ENCODE measurements around the gene PLA2G6.

The PLA2G6 gene

GRCh38 chr22:38176170-38176741, 5.4 kb downstream of the PLA2G6 start:
- no peaks in the 10 kb centered on the region for H3K36me3 ChIP-seq (ENCODE audit: control insufficient read depth, insufficient read depth, low read length)
- peaks cover 10% of the 10 kb centered on the region for H3K4me1 ChIP-seq (ENCODE audit: control insufficient read depth, insufficient read depth, low read length)
- H3K27ac ChIP-seq (ENCODE audit: low read length), result no peak overlapping the region
- H3K9me3 ChIP-seq (ENCODE audit: control insufficient read depth, insufficient read depth, low read length), result no peaks in the 10 kb centered on the region
- no peaks in the 10 kb centered on the region for H3K27me3 ChIP-seq (ENCODE audit: control insufficient read depth, insufficient read depth, low read length)
- no peak overlapping the region; the same call in 1 of the 2 replicates for H3K4me3 ChIP-seq (ENCODE audit: low read length)
- DNase-seq (ENCODE audit: low read depth, low spot score), result no peak
- WGBS (ENCODE audit: insufficient coverage, insufficient read length), result no CpG with 5 or more reads among the region's 14 CpGs

GRCh38 chr22:38175206-38176118, 6.2 kb downstream of the PLA2G6 start:
- no peak for DNase-seq (ENCODE audit: low read depth, low spot score)
- H3K36me3 ChIP-seq (ENCODE audit: control insufficient read depth, insufficient read depth, low read length), result no peaks in the 10 kb centered on the region
- no peak overlapping the region for H3K27ac ChIP-seq (ENCODE audit: low read length)
- no peaks in the 10 kb centered on the region for H3K9me3 ChIP-seq (ENCODE audit: control insufficient read depth, insufficient read depth, low read length)
- H3K4me3 ChIP-seq (ENCODE audit: low read length), result no peak overlapping the region
- H3K27me3 ChIP-seq (ENCODE audit: control insufficient read depth, insufficient read depth, low read length), result no peaks in the 10 kb centered on the region
- no CpG with 5 or more reads among the region's 17 CpGs for whole genome bisulfite sequencing (ENCODE audit: insufficient coverage, insufficient read length)
- peaks cover 5% of the 10 kb centered on the region for H3K4me1 ChIP-seq (ENCODE audit: control insufficient read depth, insufficient read depth, low read length)

- no CpG with 5 or more reads among the region's 14 CpGs for WGBS (ENCODE audit: insufficient coverage, insufficient read length)
- Histone ChIP-seq H3K4me3 (ENCODE audit: low read length) (no peak overlapping the region), H3K27ac (ENCODE audit: low read length) (no peak overlapping the region), H3K4me1 (ENCODE audit: control insufficient read depth, insufficient read depth, low read length) (peaks cover 3% of the 10 kb centered on the region; the same call in 1 of the 2 replicates), H3K27me3 (ENCODE audit: control insufficient read depth, insufficient read depth, low read length) (no peaks in the 10 kb centered on the region), H3K36me3 (ENCODE audit: control insufficient read depth, insufficient read depth, low read length) (no peaks in the 10 kb centered on the region), H3K9me3 (ENCODE audit: control insufficient read depth, insufficient read depth, low read length) (no peaks in the 10 kb centered on the region)
- DNase-seq (ENCODE audit: low read depth, low spot score), result no peak
Measured at GRCh38 chr22:38174626-38175025, 7.0 kb downstream of the PLA2G6 start.

- Histone ChIP-seq H3K27ac (ENCODE audit: low read length) (no peak overlapping the region), H3K4me3 (ENCODE audit: low read length) (no peak overlapping the region), H3K36me3 (ENCODE audit: control insufficient read depth, insufficient read depth, low read length) (no peaks in the 10 kb centered on the region), H3K27me3 (ENCODE audit: control insufficient read depth, insufficient read depth, low read length) (no peaks in the 10 kb centered on the region), H3K4me1 (ENCODE audit: control insufficient read depth, insufficient read depth, low read length) (peaks cover 3% of the 10 kb centered on the region; the same call in 1 of the 2 replicates), H3K9me3 (ENCODE audit: control insufficient read depth, insufficient read depth, low read length) (no peaks in the 10 kb centered on the region)
- WGBS (ENCODE audit: insufficient coverage, insufficient read length), result no CpG with 5 or more reads among the region's 4 CpGs
- DNase-seq (ENCODE audit: low read depth, low spot score), result no peak
Measured at GRCh38 chr22:38173641-38173906, 8.1 kb downstream of the PLA2G6 start.

GRCh38 chr22:38172832-38173640, 8.6 kb downstream of the PLA2G6 start:
- no peak for DNase-seq (ENCODE audit: low read depth, low spot score)

GRCh38 chr22:38171927-38172831, 9.5 kb downstream of the PLA2G6 start:
- H3K36me3 ChIP-seq (ENCODE audit: control insufficient read depth, insufficient read depth, low read length), result 0 out of 2 replicates have a peak, but pooled peaks cover 3% of the 10 kb centered on the region
- no peak overlapping the region for H3K4me3 ChIP-seq (ENCODE audit: low read length)
- WGBS (ENCODE audit: insufficient coverage, insufficient read length), result no CpG with 5 or more reads among the region's 16 CpGs
- peaks cover 3% of the 10 kb centered on the region; the same call in 1 of the 2 replicates for H3K4me1 ChIP-seq (ENCODE audit: control insufficient read depth, insufficient read depth, low read length)
- no peak overlapping the region for H3K27ac ChIP-seq (ENCODE audit: low read length)
- H3K27me3 ChIP-seq (ENCODE audit: control insufficient read depth, insufficient read depth, low read length), result no peaks in the 10 kb centered on the region
- H3K9me3 ChIP-seq (ENCODE audit: control insufficient read depth, insufficient read depth, low read length), result no peaks in the 10 kb centered on the region
- DNase-seq (ENCODE audit: low read depth, low spot score), result no peak

More at GRCh38 chr22:38172832-38173640, 8.6 kb downstream of the PLA2G6 start:
- Histone ChIP-seq H3K4me3 (ENCODE audit: low read length) (no peak overlapping the region), H3K4me1 (ENCODE audit: control insufficient read depth, insufficient read depth, low read length) (peaks cover 3% of the 10 kb centered on the region; the same call in 1 of the 2 replicates), H3K27ac (ENCODE audit: low read length) (no peak overlapping the region), H3K36me3 (ENCODE audit: control insufficient read depth, insufficient read depth, low read length) (0 out of 2 replicates have a peak, but pooled peaks cover under 1% of the 10 kb centered on the region), H3K27me3 (ENCODE audit: control insufficient read depth, insufficient read depth, low read length) (no peaks in the 10 kb centered on the region), H3K9me3 (ENCODE audit: control insufficient read depth, insufficient read depth, low read length) (no peaks in the 10 kb centered on the region)
- no CpG with 5 or more reads among the region's 16 CpGs for WGBS (ENCODE audit: insufficient coverage, insufficient read length)

DNA sequence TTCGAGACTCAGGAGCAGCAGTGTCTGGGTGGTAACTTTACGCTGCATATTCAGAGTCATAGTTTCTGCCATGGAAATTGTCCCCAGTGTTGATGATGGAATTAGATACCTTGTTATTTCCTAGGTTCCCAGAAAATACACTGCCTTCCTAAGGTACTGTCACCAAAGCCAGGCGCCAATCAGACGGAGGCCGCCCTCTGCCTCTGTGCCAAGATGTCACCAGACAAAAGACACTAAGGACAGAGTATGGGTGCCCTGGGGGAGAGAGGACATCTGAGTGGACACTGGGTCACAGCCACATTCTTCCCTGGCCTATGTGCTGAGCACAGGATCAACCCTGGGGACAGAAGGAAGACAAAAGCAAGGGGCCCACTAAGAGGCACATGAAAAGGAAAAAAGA, 11.2 kb downstream of the PLA2G6 start:
- Histone ChIP-seq H3K27me3 (ENCODE audit: control insufficient read depth, insufficient read depth, low read length) (no peaks in the 10 kb centered on the region), H3K4me3 (ENCODE audit: low read length) (no peak overlapping the region), H3K36me3 (ENCODE audit: control insufficient read depth, insufficient read depth, low read length) (0 out of 2 replicates have a peak, but pooled peaks cover 3% of the 10 kb centered on the region), H3K27ac (ENCODE audit: low read length) (no peak overlapping the region), H3K4me1 (ENCODE audit: control insufficient read depth, insufficient read depth, low read length) (peaks cover 3% of the 10 kb centered on the region; the same call in 1 of the 2 replicates), H3K9me3 (ENCODE audit: control insufficient read depth, insufficient read depth, low read length) (no peaks in the 10 kb centered on the region)
- no peak for DNase-seq (ENCODE audit: low read depth, low spot score)
- no CpG with 5 or more reads among the region's 5 CpGs for WGBS (ENCODE audit: insufficient coverage, insufficient read length)

DNA sequence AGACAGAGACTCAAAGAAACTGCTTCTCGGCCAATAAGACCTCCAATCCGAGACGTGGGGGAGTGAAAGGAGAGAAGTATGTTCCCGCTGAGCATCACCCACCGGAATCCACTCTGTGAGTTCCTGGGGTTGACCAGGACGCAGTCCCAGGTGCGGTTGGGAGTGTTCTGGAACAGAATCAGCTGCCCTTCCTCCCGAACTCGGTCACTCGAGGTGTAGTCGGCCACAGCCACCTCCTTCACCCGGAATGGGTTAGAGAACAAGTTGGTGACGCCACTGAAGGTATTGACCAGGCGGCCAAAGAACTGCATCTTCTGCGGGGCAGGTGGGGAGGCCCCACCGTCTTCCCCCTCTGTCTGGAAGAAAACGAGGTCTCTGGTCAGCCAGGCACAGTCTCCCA, 12.5 kb downstream of the PLA2G6 start:
- Histone ChIP-seq H3K27ac (ENCODE audit: low read length) (no peak overlapping the region), H3K27me3 (ENCODE audit: control insufficient read depth, insufficient read depth, low read length) (no peaks in the 10 kb centered on the region), H3K9me3 (ENCODE audit: control insufficient read depth, insufficient read depth, low read length) (no peaks in the 10 kb centered on the region), H3K4me1 (ENCODE audit: control insufficient read depth, insufficient read depth, low read length) (peaks cover 3% of the 10 kb centered on the region; the same call in 1 of the 2 replicates), H3K4me3 (ENCODE audit: low read length) (no peak overlapping the region), H3K36me3 (ENCODE audit: control insufficient read depth, insufficient read depth, low read length) (0 out of 2 replicates have a peak, but pooled peaks cover 3% of the 10 kb centered on the region)
- no peak for DNase-seq (ENCODE audit: low read depth, low spot score)
- WGBS (ENCODE audit: insufficient coverage, insufficient read length), result no CpG with 5 or more reads among the region's 17 CpGs

GRCh38 chr22:38167988-38168407, 13.6 kb downstream of the PLA2G6 start:
- H3K27me3 ChIP-seq (ENCODE audit: control insufficient read depth, insufficient read depth, low read length), result no peaks in the 10 kb centered on the region
- H3K4me3 ChIP-seq (ENCODE audit: low read length), result no peak overlapping the region
- no peak overlapping the region for H3K27ac ChIP-seq (ENCODE audit: low read length)
- WGBS (ENCODE audit: insufficient coverage, insufficient read length), result no CpG with 5 or more reads among the region's 7 CpGs
- no peaks in the 10 kb centered on the region for H3K9me3 ChIP-seq (ENCODE audit: control insufficient read depth, insufficient read depth, low read length)
- 0 out of 2 replicates have a peak, but pooled peaks cover 3% of the 10 kb centered on the region for H3K36me3 ChIP-seq (ENCODE audit: control insufficient read depth, insufficient read depth, low read length)
- H3K4me1 ChIP-seq (ENCODE audit: control insufficient read depth, insufficient read depth, low read length), result 0 out of 2 replicates have a peak, but pooled peaks cover 1% of the 10 kb centered on the region
- DNase-seq (ENCODE audit: low read depth, low spot score), result no peak

Data from iPS DF 6.9 (cell line).